Uterus (tissue), 2 donors: Measurements from ENCODE around the gene THRB.

Experiments used
- CTCF ChIP-seq, 4 experiments: fragments of 200-600 bp in 2 of 4; fragments of 450-650 bp in 2 of 4; sonication (generic) in 2 of 4; IDR thresholded peaks; one replicate each; pipeline ENCODE4 v1.5.1; 2016 to 2019; ENCODE audit warnings: antibody characterized with exemption in 4 of 4, mild to moderate bottlenecking in 2 of 4, moderate library complexity in 1 of 4
- POLR2A ChIP-seq, 2 donors: fragments of 450-650 bp; IDR thresholded peaks; one replicate each; pipeline ENCODE4 v1.6.1; 2016; ENCODE audit warnings: antibody characterized with exemption in 2 of 2, mild to moderate bottlenecking in 1 of 2, moderate library complexity in 1 of 2

DNA sequence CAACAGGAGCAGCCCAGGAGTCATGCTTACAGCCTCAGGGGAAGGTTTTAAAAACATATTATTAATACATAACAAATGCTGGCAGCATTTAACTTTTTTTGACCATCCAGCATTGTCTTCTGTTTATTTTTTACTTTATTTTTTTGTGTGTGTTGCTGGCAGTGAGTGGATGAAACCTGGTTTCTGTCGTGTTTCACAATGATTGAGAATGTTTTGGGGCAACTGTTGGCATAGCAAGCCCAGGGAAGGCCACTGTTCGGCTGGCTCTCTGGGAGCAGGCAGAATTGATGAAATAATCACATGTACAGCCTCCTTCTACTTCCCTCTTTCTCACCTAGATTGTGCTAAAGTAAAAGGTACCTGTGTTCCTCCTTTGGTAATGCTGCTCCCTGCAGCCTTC is 359.4 kb downstream of the THRB start:
- TF ChIP-seq CTCF (IDR thresholded peaks at IDR 0.05) (no peak), POLR2A (IDR thresholded peaks at IDR 0.05) (no peak)
